Hematopoietic multipotent progenitor cell treated with erythropoietin and hydrocortisone succinate and interleukin-3 and kit ligand, for 4 days (in vitro differentiated cells): ENCODE results near the gene MTA1.

Experiments used
- DNase-seq: peaks from one replicate; pipeline ENCODE4 v3.0.0-alpha.2; 2015

The MTA1 gene

GRCh38 chr14:105490267-105490571 lies 70.6 kb downstream of the MTA1 start:
- no peak for DNase-seq

DNA sequence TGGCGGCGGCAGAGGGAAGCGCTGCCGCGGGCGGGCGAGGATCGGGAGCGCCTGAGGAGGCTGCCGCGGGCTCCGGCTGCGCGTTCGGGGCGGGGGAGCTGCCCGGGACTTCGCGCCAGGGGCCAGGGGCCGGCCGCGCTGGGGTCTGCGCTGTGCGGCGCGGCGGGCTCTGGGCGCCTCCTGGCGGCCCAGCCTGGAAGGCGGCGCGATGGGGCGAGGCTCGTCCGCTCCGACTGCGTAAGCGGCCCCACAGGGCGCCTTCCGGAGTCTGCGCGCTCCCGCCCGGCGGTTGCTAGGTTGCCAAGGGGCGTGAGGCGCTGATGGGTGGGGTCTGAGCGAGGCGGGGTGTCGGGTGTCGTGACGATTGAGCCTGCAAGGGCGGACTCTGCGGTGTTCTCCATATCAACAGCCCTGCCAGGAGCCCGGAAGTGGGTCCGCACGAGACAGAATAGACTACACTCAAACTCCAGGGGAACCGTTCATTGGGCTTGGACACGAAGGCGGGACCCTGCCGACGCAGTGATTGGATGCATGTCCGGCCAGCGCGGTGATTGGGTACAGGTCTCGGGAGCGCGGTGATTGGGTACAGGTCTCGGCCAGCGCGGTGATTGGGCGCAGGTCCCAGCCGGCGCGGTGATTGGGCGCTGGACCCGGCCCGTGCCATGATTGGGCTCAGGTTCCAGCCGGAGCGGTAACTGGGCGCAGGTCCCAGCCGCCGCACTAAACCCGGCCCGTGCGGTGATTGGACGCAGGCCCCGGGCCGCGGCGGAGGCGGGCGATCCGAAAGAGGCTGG lies 71.1 kb downstream of the MTA1 start, which contains the start of gene TEDC1:
Gene TEDC1 (plus strand): TSS at position 675 of the 794 bp plus-strand sequence. CDS start 130 bp downstream, outside the sequence.
- DNase-seq: peak; percentile 100

GRCh38 chr14:105491366-105491973 lies 71.8 kb downstream of the MTA1 start:
- DNase-seq: peak; percentile 93

GRCh38 chr14:105492031-105492970 lies 72.7 kb downstream of the MTA1 start:
- no peak for DNase-seq

DNA sequence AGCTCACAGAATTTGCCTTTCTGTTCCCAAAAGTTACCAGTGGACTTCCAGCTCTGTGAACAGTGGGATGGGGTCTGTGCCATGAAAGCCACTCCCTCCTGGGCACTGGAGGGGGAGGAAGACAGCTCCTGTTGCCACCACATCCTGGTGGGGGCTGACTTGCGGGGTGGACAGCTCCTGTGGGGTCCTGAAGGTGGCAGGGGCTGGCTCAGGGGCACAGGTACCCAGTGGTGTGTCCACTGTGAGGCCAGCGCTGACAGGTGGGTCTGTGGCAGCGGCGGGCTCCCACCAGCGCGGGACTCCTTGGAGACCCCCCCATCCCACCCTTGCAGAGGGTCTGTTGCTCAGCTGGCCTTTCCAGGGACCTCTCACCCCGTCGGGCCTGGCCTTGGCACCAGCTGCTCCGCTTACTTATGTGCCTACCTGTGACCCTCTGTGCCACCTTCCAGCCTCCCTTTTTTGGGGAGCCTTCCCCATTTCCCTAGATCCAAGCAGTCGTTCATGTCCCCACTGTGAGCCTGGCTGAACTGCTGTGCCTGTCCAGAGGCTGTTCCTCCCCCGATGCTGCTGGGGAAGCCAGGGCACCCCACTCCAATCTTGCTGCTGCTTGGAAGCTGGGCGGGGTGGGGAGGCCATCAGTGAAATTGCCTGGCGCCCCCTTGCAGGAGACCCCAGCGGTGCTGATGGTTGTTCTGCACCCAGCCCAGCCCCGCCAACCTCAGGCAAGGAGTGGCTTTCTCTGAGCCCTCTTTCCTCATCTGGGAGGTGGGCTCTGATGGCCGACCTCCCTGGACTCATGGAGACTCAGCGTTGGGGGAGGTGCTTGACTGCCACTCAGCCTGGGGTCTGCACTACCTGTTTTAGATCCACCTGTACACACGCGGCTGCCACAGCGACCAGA lies 73.6 kb downstream of the MTA1 start:
- DNase-seq: no peak

- no peak for DNase-seq
Measured at GRCh38 chr14:105493921-105494605, 74.4 kb downstream of the MTA1 start.

GRCh38 chr14:105494606-105494929 lies 74.9 kb downstream of the MTA1 start:
- DNase-seq: no peak

GRCh38 chr14:105495101-105495989 lies 75.7 kb downstream of the MTA1 start:
- no peak for DNase-seq

DNA sequence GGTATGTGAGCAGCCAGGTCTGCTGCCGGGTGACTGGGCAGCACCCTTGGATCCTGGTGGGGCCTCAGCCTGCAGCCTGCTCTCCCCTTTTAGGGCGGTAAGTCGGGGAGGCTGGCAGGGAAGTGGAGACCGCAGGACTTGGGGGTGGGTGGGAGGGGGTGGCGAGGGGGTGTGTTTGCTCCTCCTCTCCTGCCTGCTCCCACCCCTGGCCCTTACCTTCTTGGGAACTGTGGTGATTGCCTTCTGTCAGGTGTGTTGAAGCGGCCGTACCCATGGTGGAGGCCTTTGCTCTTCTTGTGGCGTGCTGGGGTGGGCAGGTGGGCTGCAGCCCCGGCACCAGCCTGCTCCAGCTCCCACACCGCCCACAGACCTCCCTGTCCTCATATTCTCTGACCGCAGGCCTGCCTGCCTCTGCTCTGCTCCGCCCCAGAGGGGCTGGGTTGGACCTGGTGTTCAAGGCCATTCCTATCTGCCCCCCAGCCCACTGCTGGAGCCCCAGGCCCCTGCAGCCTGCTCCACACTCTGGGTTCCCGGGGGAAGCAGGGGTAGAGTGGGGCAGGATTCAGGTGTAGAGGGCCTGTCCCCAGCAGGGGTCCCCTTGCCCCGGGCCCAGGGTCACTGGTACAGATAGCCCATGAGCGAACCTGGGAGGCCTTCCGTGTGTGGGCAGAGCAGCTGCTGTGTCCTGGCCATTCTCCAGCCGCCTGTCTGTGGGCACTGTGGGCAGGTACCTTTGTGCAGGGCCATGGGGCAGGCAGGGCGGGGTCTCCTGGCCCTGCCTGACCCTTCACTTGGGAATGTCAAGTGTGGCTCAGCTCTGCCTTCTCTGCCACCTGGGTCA lies 76.6 kb downstream of the MTA1 start:
- DNase-seq: no peak

- DNase-seq: no peak
Measured at GRCh38 chr14:105496831-105497591, 77.4 kb downstream of the MTA1 start.

DNA sequence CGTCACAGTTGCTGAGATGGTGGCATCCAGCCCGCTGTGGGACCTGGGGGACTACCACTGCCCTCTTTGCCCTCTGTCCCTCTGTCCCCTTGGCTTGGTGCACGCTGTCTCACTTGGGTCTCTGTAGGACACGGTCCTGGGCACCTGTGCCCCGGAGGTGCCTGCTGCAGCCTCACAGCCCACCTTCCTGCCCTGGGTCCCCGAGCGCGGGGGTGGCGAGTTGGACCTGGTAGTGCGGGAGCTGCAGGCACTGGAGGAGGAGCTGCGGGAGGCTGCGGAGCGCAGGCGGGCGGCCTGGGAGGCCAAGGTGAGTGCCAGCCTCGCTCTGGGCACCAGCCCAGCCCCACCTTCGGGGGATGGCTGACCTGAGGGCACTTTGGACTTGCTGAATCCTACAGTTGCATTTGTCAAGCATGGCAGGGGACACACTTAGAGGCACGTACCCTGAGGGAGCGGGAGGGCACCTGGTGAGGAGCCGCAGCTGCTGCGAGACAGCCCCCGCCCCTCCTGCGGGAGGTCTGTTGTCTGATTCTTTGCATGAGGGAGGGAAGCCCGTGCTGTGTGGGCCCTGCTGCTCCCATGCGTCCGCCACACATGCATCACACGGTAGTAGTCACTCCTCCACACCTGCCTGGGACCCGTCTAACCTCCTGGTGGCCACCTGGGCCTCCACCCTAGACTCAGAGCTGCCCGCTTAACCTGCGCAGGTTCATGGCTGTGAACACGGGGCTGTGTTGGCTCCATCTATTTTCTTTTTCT lies 78.2 kb downstream of the MTA1 start:
- no peak for DNase-seq

DNA sequence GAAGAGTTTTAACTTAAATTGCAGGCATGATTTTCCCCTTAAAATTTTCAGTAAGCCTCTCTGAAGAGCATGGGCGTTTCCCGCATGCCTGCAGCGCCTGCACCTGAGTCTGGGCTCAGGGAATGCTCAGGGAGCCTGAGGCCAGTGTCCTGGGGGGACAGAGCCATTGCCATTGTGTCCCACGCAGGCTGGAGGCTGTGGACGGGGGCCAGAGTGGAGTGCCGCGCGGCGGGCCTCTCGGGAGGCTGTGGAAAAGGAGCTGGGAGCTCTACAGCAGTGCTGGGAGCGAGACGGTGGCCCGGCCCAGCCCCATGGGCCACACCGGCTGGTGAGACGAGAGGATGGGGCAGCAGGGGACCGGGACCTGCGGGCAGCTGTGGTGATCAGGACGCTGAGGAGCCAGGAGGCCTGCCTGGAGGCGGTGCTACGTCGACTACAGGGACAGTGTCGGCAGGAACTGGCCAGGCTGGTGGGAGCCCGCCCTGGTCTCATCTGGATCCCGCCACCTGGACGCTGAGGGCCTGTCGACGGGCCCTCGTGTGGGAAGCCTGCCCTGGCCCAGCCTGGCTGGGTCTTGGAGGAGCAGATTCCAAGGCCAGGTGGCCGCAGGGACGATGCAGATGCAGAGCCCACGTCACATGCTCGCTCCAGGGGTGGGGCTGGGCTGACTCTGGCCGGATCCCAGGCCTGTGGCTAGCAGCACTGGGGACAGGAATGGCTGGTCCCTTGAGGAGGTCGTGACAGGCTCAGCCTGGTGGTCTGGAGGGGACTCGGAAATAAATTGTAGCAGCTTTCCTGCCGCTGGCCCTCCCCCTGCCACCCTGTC lies 79.0 kb downstream of the MTA1 start:
- DNase-seq: no peak

DNA sequence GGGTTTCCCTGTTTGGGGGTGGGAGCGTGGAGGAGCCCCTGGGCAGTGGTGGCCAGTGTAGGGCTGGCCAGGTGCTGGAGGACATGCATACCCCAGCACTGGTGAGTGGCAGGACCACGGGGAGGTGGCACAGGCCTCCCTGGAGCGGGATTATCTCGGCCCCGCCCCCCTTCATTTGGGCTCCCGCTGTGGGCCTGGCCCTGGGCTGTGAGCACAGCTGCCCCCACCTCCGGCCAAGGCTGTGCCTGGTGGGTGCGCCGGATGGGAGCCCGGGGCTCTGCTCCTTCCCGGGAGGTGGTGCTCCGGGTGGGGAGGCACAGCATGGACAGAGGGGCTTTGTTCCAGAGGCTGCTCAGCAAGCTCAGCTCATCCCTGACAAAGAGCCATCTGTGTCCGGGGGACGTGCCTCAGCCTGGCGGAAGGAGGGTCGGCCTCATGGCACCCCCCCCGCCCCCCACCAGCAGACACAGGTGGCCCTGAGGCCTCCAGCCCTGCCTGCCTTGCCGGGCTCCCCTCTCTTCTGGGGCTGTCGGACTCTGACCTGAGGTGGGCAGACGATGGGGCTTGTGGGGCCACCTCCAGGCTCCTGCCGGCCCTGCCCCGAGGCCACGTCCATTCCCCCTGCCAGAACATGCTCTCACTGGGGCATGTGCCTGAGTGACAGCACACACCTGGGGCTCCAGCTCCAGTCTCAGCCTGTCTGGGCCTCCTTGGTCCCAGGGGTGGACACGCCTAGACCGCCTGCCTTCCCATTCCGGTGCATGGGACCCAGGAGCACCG lies 79.8 kb downstream of the MTA1 start:
- no peak for DNase-seq

- DNase-seq: no peak
Measured at GRCh38 chr14:105500036-105500725, 80.6 kb downstream of the MTA1 start.

DNA sequence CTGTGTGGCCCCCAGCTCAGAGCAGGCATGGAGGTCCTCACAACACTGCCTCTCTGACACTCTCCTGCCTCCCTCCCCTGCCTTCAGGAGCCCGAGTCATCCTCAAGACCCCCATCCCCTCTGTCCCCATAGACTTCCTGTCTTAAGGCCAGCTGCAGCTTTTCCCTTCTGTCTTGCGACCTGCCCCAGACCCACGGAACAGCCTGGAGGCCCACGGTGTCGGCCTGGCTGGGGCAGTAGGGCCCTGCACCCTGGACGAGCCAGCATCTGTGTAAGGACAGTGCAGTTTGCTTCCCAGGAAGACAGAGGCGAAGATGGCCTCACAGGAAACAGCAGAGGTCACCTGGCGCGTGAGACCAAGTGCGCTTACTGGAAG lies 81.1 kb downstream of the MTA1 start:
- no peak for DNase-seq
